ENCODE results near the gene RASA2.

- no peak for TF ChIP-seq RAD21 (conservative IDR thresholded peaks at IDR 0.05)
- TF ChIP-seq, protein P1, sequence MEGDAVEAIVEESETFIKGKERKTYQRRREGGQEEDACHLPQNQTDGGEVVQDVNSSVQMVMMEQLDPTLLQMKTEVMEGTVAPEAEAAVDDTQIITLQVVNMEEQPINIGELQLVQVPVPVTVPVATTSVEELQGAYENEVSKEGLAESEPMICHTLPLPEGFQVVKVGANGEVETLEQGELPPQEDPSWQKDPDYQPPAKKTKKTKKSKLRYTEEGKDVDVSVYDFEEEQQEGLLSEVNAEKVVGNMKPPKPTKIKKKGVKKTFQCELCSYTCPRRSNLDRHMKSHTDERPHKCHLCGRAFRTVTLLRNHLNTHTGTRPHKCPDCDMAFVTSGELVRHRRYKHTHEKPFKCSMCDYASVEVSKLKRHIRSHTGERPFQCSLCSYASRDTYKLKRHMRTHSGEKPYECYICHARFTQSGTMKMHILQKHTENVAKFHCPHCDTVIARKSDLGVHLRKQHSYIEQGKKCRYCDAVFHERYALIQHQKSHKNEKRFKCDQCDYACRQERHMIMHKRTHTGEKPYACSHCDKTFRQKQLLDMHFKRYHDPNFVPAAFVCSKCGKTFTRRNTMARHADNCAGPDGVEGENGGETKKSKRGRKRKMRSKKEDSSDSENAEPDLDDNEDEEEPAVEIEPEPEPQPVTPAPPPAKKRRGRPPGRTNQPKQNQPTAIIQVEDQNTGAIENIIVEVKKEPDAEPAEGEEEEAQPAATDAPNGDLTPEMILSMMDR (IDR thresholded peaks at IDR 0.05; ENCODE audit: poor library complexity, severe bottlenecking): no peak
- TF ChIP-seq TAF1 (IDR thresholded peaks at IDR 0.05; ENCODE audit: low read depth): no peak
- no peak for TF ChIP-seq EZH2 (IDR thresholded peaks at IDR 0.05; ENCODE audit: borderline replicate concordance, insufficient read depth, low read length, poor library complexity, severe bottlenecking)
- TF ChIP-seq MXI1 (conservative IDR thresholded peaks at IDR 0.05; ENCODE audit: poor library complexity, severe bottlenecking): no peak
- TF ChIP-seq POLR2AphosphoS5 (IDR thresholded peaks at IDR 0.05): no peak
- TF ChIP-seq SMC3 (conservative IDR thresholded peaks at IDR 0.05; ENCODE audit: poor library complexity): no peak
- no peak for TF ChIP-seq EP300 (conservative IDR thresholded peaks at IDR 0.05; ENCODE audit: poor library complexity, severe bottlenecking)
- TF ChIP-seq REST (IDR thresholded peaks at IDR 0.05; ENCODE audit: borderline replicate concordance): no peak
Observed at GRCh38 chr3:141499284-141499683, 12.5 kb downstream of the RASA2 start.
